H9 (cell line): ENCODE data around the gene TMEM204. TPM values are rescaled to one million over a fixed set of nuclear protein-coding genes. Genes with fewer than 3 reads are reported as not detected.

Experiments used
- DNase-seq: peaks from one replicate; pipeline ENCODE4 v3.0.0-alpha.2; 2017
- H2AFZ ChIP-seq: one replicate; pipeline ENCODE4 v1.6.1; 2013; ENCODE audit warnings: mild to moderate bottlenecking, low read length, control low read depth, moderate library complexity
- H2AK5ac ChIP-seq: 2 replicates; pipeline ENCODE4 v1.6.1; 2013; ENCODE audit warnings: low read length, control low read depth, mixed read lengths; ENCODE audit not compliant: insufficient read length
- H2BK120ac ChIP-seq: one replicate; pipeline ENCODE4 v1.6.1; 2013; ENCODE audit warnings: low read depth, mild to moderate bottlenecking, low read length, control low read depth, inconsistent platforms; ENCODE audit not compliant: poor library complexity, severe bottlenecking
- H2BK12ac ChIP-seq: 2 replicates; pipeline ENCODE4 v1.6.1; 2013; ENCODE audit warnings: low read length, control low read depth, mixed read lengths, low read depth; ENCODE audit not compliant: insufficient read length
- H2BK15ac ChIP-seq: 2 replicates; pipeline ENCODE4 v1.6.1; 2013; ENCODE audit warnings: low read depth, low read length, control low read depth
- H2BK20ac ChIP-seq: one replicate; pipeline ENCODE4 v1.6.1; 2013; ENCODE audit warnings: low read depth, mild to moderate bottlenecking, low read length, control low read depth, inconsistent platforms; ENCODE audit not compliant: poor library complexity, severe bottlenecking
- H2BK5ac ChIP-seq: 2 replicates; pipeline ENCODE4 v1.6.1; 2013; ENCODE audit warnings: low read length, control low read depth, mixed read lengths; ENCODE audit not compliant: insufficient read length
- H3K14ac ChIP-seq: 2 replicates; pipeline ENCODE4 v1.6.1; 2013; ENCODE audit warnings: low read length, control low read depth; ENCODE audit not compliant: insufficient read depth
- H3K18ac ChIP-seq: 2 replicates; pipeline ENCODE4 v1.6.1; 2013; ENCODE audit warnings: low read depth, mild to moderate bottlenecking, mixed read lengths, low read length, control low read depth; ENCODE audit not compliant: insufficient read length
- H3K23ac ChIP-seq: 2 replicates; pipeline ENCODE4 v1.6.1; 2013; ENCODE audit warnings: low read length, control low read depth, mixed read lengths, low read depth; ENCODE audit not compliant: insufficient read length
- H3K23me2 ChIP-seq: 2 replicates; pipeline ENCODE4 v1.6.1; 2013; ENCODE audit warnings: low read depth, mild to moderate bottlenecking, mixed read lengths, low read length, control low read depth; ENCODE audit not compliant: insufficient read length, poor library complexity, severe bottlenecking
- H3K27ac ChIP-seq: 2 replicates; pipeline ENCODE4 v1.5.1; 2013; ENCODE audit warnings: low read length, control low read depth, mixed read lengths, low read depth; ENCODE audit not compliant: insufficient read length
- H3K27me3 ChIP-seq: 2 replicates; pipeline ENCODE4 v1.6.1; 2013; ENCODE audit warnings: low read length, control low read depth, inconsistent platforms; ENCODE audit not compliant: insufficient read depth
- H3K4ac ChIP-seq: 2 replicates; pipeline ENCODE4 v1.6.1; 2013; ENCODE audit warnings: low read depth, mild to moderate bottlenecking, control low read depth, inconsistent platforms, low read length, moderate library complexity
- H3K4me1 ChIP-seq: 2 replicates; pipeline ENCODE4 v1.6.1; 2013; ENCODE audit warnings: low read length, control low read depth, inconsistent platforms; ENCODE audit not compliant: insufficient read depth
- H3K4me2 ChIP-seq: 2 replicates; pipeline ENCODE4 v1.6.1; 2013; ENCODE audit warnings: low read length, control low read depth, mixed read lengths; ENCODE audit not compliant: insufficient read length, insufficient read depth
- H3K56ac ChIP-seq: 2 replicates; pipeline ENCODE4 v1.6.1; 2013; ENCODE audit warnings: low read depth, mild to moderate bottlenecking, mixed read lengths, low read length, control low read depth; ENCODE audit not compliant: insufficient read length
- H3K79me1 ChIP-seq: 2 replicates; pipeline ENCODE4 v1.6.1; 2013; ENCODE audit warnings: low read depth, mild to moderate bottlenecking, moderate library complexity, low read length, control low read depth, inconsistent platforms; ENCODE audit not compliant: insufficient read depth, poor library complexity, severe bottlenecking
- H3K79me2 ChIP-seq: 2 replicates; pipeline ENCODE4 v1.6.1; 2013; ENCODE audit warnings: low read length, control low read depth, inconsistent platforms; ENCODE audit not compliant: insufficient read depth
- H3K9ac ChIP-seq: 2 replicates; pipeline ENCODE4 v1.6.1; 2013; ENCODE audit warnings: low read length, control low read depth, mixed read lengths; ENCODE audit not compliant: insufficient read length; ENCODE audit errors: extremely low read depth
- H3K9me3 ChIP-seq: one replicate; pipeline ENCODE4 v1.6.1; 2013; ENCODE audit warnings: low read depth, low read length, inconsistent platforms; ENCODE audit not compliant: control insufficient read depth
- H3T11ph ChIP-seq: one replicate; pipeline ENCODE4 v1.6.1; 2013; ENCODE audit warnings: mild to moderate bottlenecking, low read length, control low read depth, inconsistent platforms
- H4K20me1 ChIP-seq: one replicate; pipeline ENCODE4 v1.6.1; 2013; ENCODE audit not compliant: control insufficient read depth, insufficient read length, insufficient read depth
- H4K5ac ChIP-seq: 2 replicates; pipeline ENCODE4 v1.6.1; 2013; ENCODE audit warnings: low read depth, mild to moderate bottlenecking, mixed read lengths, low read length, control low read depth; ENCODE audit not compliant: insufficient read length
- H4K8ac ChIP-seq: replicated peaks from 2 replicates; pipeline ENCODE4 v1.6.1; 2013; ENCODE audit warnings: low read length, control low read depth, mixed read lengths, low read depth; ENCODE audit not compliant: insufficient read length
- H4K91ac ChIP-seq: 2 replicates; pipeline ENCODE4 v1.6.1; 2013; ENCODE audit warnings: low read depth, mild to moderate bottlenecking, moderate library complexity, mixed read lengths, low read length, control low read depth; ENCODE audit not compliant: insufficient read length
- H3K27ac Mint-ChIP-seq, 3 experiments: 2 replicates in 2 of 3; 3 replicates in 1 of 3; pipeline ENCODE4 v1.8.0; 2020 to 2021; ENCODE audit warnings: mixed read lengths in 3 of 3, mild to moderate bottlenecking in 1 of 3, moderate library complexity in 1 of 3
- H3K27me3 Mint-ChIP-seq: 2 replicates; pipeline ENCODE4 v1.8.0; 2021; ENCODE audit warnings: low read depth, mild to moderate bottlenecking, moderate library complexity, mixed read lengths
- H3K36me3 Mint-ChIP-seq, 3 experiments: 2 replicates in 2 of 3; 3 replicates in 1 of 3; pipeline ENCODE4 v1.8.0; 2020 to 2021; ENCODE audit warnings: low read depth in 3 of 3, mixed read lengths in 3 of 3; ENCODE audit not compliant: insufficient read depth in 1 of 3
- H3K4me1 Mint-ChIP-seq, 2 experiments: 2 replicates each; pipeline ENCODE4 v1.8.0; 2020; ENCODE audit warnings: mixed read lengths in 2 of 2
- H3K4me3 Mint-ChIP-seq, 2 experiments: 2 replicates in 1 of 2; 3 replicates in 1 of 2; pipeline ENCODE4 v1.8.0; 2020 to 2021; ENCODE audit warnings: mild to moderate bottlenecking in 2 of 2, mixed read lengths in 2 of 2, moderate library complexity in 1 of 2
- H3K9me3 Mint-ChIP-seq, 2 experiments: 2 replicates in 1 of 2; 3 replicates in 1 of 2; pipeline ENCODE4 v1.8.0; 2020; ENCODE audit warnings: mild to moderate bottlenecking in 2 of 2, mixed read lengths in 2 of 2, moderate library complexity in 1 of 2
- CTCF ChIP-seq: fragments of 200-600 bp; sonication (generic); conservative IDR thresholded peaks from 3 replicates; pipeline ENCODE4 v1.8.0; 2021; ENCODE audit warnings: antibody characterized with exemption, mild to moderate bottlenecking
- WGBS: extraction: QIAGEN DNeasy Blood & Tissue Kit; methylation state at CpG from one replicate; pipeline ENCODE4 v1.1.7; 2013; ENCODE audit warnings: missing lambda C conversion rate, low lambda C conversion rate, mixed read lengths; ENCODE audit not compliant: insufficient read length; ENCODE audit errors: extremely low coverage; 5-methylcytosine and 5-hydroxymethylcytosine counted together
- total RNA-seq: library from RNA; stranded (reverse); gene quantifications from 2 replicates; pipeline ENCODE4 v1.2.1, GENCODE V29; 2021

Gene TMEM204
- total RNA-seq, 1 experiment from 2014 or later = not detected

- Histone ChIP-seq H2BK20ac (no peak overlapping the region), H3K79me1 (no peaks in the 10 kb centered on the region), H3K9me3 (no peaks in the 10 kb centered on the region), H2AK5ac (no peak overlapping the region), H2BK5ac (no peak overlapping the region), H3K56ac (no peak overlapping the region), H4K20me1 (no peaks in the 10 kb centered on the region), H3K4ac (no peak overlapping the region), H2BK120ac (no peak overlapping the region), H2BK12ac (no peak overlapping the region), H4K91ac (no peak overlapping the region), H3K27me3 (no peaks in the 10 kb centered on the region), H3K4me1 (no peaks in the 10 kb centered on the region; the same call in 1 of the 2 replicates), H2BK15ac (no peak overlapping the region), H3K9ac (no peak overlapping the region), H2AFZ (no peak overlapping the region), H3T11ph (no peak overlapping the region), H3K14ac (no peak overlapping the region), H3K4me2 (no peak overlapping the region), H3K79me2 (no peaks in the 10 kb centered on the region; the same call in 1 of the 2 replicates), H3K27ac (no peak overlapping the region), H4K8ac (no peak overlapping the region), H3K23me2 (peaks cover 3% of the 10 kb centered on the region), H4K5ac (no peak overlapping the region), H3K23ac (no peak overlapping the region), H3K18ac (no peak overlapping the region)
- DNase-seq = no peak
- no peaks in the 10 kb centered on the region for H3K9me3 Mint-ChIP-seq
- peaks cover 6% of the 10 kb centered on the region for H3K27me3 Mint-ChIP-seq
- no peak for TF ChIP-seq CTCF
- no peak overlapping the region; a peak in 1 of 5 replicates for H3K4me3 Mint-ChIP-seq
- H3K4me1 Mint-ChIP-seq = peaks cover 4 to 12% of the 10 kb centered on the region in 2 experiments
- no peak overlapping the region for H3K27ac Mint-ChIP-seq
- H3K36me3 Mint-ChIP-seq = peaks cover 3 to 13% (median 12%) of the 10 kb centered on the region in 3 experiments; a peak in 5 of 7 replicates
- no CpG with 5 or more reads among the region's 12 CpGs for WGBS
These were observed 42.1 kb upstream of the TMEM204 start for GRCh38 chr16:1491327-1491726.
